PFSK-1 (cell line): ENCODE data around the gene SPATA9.

Experiments
- FOXP2 ChIP-seq: optimal IDR thresholded peaks from 2 replicates; pipeline ENCODE3; 2011; ENCODE audit warnings: borderline replicate concordance, control low read depth, inconsistent platforms; ENCODE audit not compliant: insufficient read depth; ENCODE audit errors: extremely low read length, extremely low read depth
- POLR2AphosphoS5 ChIP-seq: IDR thresholded peaks from 2 replicates; pipeline ENCODE4 v1.6.1; 2012; ENCODE audit warnings: low read depth, mild to moderate bottlenecking, control low read depth, low read length, moderate library complexity
- REST ChIP-seq, 2 experiments: IDR thresholded peaks; 2 replicates each; pipeline versions ENCODE4 v1.6.1 to v1.8.0; 2011 to 2012; ENCODE audit warnings: low read depth in 2 of 2, low read length in 2 of 2, control low read depth in 1 of 2, inconsistent platforms in 1 of 2, mild to moderate bottlenecking in 1 of 2, moderate library complexity in 1 of 2; ENCODE audit not compliant: insufficient read depth in 1 of 2
- SIN3A ChIP-seq: IDR thresholded peaks from 2 replicates; pipeline ENCODE4 v1.6.1; 2012; ENCODE audit warnings: mild to moderate bottlenecking, low read length, moderate library complexity, borderline replicate concordance; ENCODE audit not compliant: insufficient read depth
- TAF1 ChIP-seq: IDR thresholded peaks from 2 replicates; pipeline ENCODE4 v1.6.1; 2012; ENCODE audit warnings: low read length, control low read depth, borderline replicate concordance; ENCODE audit not compliant: insufficient read depth

SPATA9 gene

GRCh38 chr5:95712347-95712958 is 29.7 kb upstream of the SPATA9 start:
- TF ChIP-seq SIN3A, result no peak
- TF ChIP-seq FOXP2, result no peak
- no peak for TF ChIP-seq POLR2AphosphoS5
- no peak for TF ChIP-seq REST (IDR thresholded peaks at IDR 0.05; ENCODE audit: insufficient read depth in 1 of 2, low read depth in 2 of 2, low read length in 2 of 2)
- TF ChIP-seq TAF1, result no peak

GRCh38 chr5:95711501-95712346 is 28.9 kb upstream of the SPATA9 start:
- no peak for TF ChIP-seq TAF1
- no peak for TF ChIP-seq REST (IDR thresholded peaks at IDR 0.05; ENCODE audit: insufficient read depth in 1 of 2, low read depth in 2 of 2, low read length in 2 of 2)
- no peak for TF ChIP-seq FOXP2
- no peak for TF ChIP-seq POLR2AphosphoS5
- TF ChIP-seq SIN3A, result no peak

GRCh38 chr5:95709967-95710650 is 27.3 kb upstream of the SPATA9 start:
- TF ChIP-seq POLR2AphosphoS5 (no peak), REST (IDR thresholded peaks at IDR 0.05; ENCODE audit: insufficient read depth in 1 of 2, low read depth in 2 of 2, low read length in 2 of 2) (no peak), TAF1 (no peak), FOXP2 (no peak), SIN3A (no peak)

GRCh38 chr5:95708876-95709275 is 26.1 kb upstream of the SPATA9 start:
- TF ChIP-seq TAF1 (no peak), POLR2AphosphoS5 (no peak), FOXP2 (no peak), SIN3A (no peak), REST (IDR thresholded peaks at IDR 0.05; ENCODE audit: insufficient read depth in 1 of 2, low read depth in 2 of 2, low read length in 2 of 2) (no peak)
